OCI-LY3 (cell line): ENCODE data around the gene DUSP16.

Experiments used
- CTCF ChIP-seq: fragments of 200-600, 300-600 bp; sonication (generic); IDR thresholded peaks from 2 replicates; pipeline ENCODE4 v1.5.1; 2014; ENCODE audit warnings: antibody characterized with exemption, low read length, low read depth
- EZH2phosphoT487 ChIP-seq: fragments of 200-600 bp; shearing (Covaris generic); IDR thresholded peaks from 2 replicates; pipeline ENCODE4 v1.6.1; 2018; ENCODE audit warnings: antibody characterized with exemption, mixed run types, low read depth

- TF ChIP-seq CTCF (no peak), EZH2phosphoT487 (no peak)
These were observed 137.7 kb downstream of the DUSP16 start for GRCh38 chr12:12425001-12425400.
